LoVo (cell line): ENCODE data around the gene IFT122.
"Not testable (repeated sequence)": the region's sequence is repeated elsewhere in the genome, so short reads cannot be mapped to it uniquely, and the experiment has no call there.

Experiments
- DNase-seq: peaks from one replicate; pipeline ENCODE4 v3.0.0-alpha.2; 2016; ENCODE audit warnings: low spot score

Gene IFT122

DNA sequence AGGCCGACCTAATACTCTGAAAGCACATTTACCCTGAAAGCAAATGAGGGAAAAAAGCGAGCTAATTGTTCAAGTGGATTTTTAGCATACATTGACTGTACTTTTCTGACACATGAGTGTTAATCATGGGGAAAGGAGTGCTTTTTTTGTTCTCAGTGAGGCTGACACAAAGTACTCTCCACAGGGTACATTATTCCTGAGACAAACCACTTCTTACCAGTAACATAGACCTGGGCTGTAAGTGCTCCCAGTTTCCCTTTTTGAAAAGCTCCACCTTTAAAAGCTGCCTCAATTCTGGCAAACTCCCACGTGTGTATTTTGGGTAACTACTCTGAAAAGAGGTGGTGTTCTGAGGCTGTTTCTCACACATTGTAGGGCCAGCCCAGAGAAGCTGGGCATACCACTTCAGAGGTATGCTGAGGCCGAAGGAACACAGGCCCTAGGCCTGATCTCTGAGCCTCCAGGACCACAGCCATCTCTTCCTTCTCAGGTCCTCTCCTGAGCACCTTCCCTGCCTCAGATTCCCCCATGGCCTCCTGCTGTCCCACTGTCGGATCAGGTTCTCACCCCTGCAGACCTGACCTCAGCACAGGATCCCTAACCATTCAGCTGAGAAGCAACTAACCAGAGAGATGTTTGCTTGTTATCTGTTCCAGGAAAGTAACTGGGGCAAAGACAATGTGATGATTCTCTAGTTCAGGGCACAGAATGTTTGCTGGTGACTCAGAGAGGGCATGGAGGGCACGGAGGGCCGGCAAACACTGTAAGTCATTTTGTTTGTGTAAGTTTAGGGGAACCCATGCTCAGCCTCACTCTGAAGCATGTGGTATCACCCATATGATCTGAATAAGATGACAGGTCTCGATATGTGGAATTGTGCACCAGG is 58.8 kb downstream of the IFT122 start:
- DNase-seq = not testable (repeated sequence)

DNA sequence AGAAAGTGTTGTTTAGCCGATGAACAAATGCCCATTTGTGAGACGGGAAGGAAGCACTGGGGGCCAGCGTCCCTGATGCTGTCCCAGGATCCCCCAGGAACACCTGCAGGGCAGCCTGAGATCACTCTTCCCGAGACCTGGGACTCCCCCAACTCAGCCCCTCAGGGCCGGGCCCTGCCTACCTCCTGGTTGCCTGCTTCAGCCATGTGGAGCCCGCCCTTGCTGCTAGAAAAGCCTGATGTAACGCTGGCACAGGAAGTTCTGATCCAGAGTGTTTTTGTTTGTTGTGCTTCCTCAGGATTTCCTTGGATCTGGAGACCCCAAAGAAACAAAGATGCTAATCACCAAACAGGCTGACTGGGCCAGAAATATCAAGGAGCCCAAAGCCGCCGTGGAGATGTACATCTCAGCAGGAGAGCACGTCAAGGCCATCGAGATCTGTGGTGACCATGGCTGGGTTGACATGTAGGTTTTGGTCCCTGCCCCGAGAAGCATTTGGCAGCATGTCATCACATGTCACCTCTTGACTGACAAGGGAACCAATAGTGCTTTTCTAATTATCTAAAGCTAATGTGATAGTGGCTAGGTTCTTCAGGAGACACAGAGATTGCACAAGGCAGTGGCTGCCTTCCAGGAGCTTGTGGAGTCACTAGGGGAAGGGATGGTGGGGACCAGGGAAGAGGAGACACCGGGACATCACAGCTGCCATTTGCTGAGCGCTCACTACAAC is 59.7 kb downstream of the IFT122 start:
- DNase-seq = not testable (repeated sequence)

DNA sequence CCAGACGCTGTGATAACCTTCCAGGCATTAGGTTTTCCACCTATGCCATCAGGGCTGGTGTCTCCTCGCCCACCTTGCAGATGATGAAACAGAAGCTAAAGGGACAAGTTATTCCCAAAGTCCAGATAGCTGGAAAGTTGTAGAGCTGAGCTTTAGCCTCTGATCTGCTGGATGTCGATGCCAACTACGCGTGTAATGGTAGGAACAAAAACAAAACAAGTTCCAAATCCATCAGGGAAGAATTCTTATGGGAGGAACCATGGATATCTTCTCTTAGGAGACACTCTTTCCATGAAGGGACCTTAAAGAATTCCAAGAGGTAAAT is 60.3 kb downstream of the IFT122 start:
- no peak for DNase-seq

DNA sequence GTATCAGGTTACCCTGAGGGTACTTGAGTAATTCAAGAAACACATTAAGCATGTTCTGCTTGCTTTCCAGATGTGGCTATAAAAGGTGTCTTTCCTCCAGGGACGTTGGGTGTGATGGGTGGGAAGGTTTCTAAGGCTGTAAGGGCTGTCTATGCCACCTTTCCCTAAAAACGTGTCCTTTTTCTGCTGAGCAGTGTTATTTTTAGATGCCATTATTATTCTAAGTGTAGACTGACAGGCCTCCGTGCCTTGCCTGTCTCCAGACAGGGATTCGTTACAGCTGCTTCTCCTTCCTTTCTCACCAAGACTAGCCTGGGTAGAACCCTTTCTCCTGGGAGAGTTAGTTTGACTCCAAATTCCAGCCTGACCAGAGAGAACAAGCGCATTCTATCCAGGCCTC is 61.6 kb downstream of the IFT122 start:
- no peak for DNase-seq

DNA sequence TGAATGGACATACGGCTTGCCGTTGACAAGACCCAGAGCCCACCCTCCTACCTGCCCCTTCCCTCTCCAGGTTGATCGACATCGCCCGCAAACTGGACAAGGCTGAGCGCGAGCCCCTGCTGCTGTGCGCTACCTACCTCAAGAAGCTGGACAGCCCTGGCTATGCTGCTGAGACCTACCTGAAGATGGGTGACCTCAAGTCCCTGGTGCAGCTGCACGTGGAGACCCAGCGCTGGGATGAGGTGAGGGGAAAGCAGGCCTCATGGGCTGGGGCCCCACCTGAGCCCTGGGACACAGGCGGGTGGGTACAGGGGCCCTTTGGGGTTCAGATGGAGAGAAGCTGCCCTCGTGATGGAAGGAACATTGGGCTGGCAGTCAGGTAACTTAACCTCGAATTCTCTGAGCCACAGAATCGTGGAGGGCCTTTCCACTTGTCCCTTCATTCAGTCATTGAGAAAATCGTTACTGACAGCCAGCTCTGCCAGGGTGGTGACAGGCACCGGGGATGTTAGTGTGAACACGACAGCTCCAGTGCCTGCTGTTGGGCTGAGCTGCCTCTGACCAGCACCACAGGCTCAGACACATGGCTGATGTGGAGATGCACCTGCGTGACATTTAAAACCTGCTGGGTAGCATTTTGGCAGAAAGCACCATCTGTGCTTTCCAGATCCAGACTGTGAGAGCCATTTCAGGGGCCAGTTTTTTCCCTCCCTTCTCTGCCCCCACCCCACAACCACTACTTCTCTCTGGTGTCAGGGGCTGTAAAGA is 62.8 kb downstream of the IFT122 start:
- DNase-seq = no peak

DNA sequence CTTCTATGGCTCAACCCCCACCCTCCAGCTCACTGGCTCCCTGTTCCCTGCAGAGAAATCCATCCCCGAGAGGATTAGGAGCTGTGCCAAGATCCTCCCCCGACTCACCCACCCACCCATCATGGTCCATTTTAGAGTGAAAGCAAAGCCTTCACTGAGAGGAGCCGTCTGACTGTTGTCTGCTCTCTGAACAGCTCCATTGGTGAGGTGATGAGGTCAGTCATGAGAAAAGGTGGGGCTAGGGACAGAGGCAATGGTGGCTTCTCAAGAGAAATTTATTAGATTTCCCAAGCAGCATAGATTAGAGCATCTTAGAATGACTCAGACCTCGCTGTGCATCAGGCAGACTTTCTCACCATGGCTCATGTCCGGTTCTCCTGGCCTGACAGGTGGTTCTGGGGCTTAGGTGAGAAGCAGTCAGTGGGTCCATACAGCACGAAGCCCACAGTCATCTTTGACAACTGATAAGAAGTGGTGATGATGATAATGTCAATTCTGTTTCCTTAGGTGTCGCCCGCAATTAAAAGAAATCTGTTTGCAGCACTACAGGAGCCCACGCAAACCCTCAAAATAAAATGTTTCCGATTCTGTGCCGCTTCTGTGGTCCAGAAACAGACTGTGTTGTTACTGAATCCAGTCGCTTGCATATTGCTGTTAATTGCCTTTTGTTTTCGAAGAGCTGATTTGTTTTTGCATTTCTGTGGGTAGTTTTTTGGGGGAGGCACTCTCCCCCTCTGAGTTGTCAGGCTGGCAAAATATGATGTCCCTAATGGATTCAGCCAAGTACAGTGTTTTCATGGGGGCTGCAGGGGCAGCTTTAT is 63.7 kb downstream of the IFT122 start:
- DNase-seq = no peak

DNA sequence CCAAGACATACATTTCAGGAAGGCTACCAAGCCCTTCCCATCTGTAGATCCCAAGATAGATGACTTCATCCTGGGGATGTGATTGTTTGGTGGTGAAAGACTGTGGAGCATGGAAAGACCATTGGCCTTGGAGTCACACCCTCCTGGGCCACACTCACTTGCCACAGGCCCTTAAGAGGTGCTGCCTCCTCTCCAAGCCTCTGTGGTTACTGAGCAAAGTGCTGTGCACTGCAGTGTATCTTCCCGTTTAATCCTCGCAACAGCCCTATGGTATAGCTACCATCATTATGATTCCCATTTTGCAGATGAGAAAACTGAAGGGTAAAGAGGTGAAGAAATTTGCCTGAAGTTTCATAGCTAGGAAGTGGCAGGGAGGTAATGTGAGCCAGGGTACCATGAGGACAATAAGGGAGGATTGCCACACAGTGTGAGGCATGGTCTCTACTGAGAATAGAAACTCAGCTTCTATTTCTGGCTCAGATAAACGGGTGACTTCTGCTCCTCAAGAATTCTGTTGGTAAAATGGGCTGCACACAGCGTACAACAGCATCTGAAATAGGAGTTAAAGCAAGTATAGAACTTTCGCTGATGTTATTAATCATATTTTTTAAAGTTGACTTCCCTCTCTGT is 64.6 kb downstream of the IFT122 start:
- no peak for DNase-seq

DNA sequence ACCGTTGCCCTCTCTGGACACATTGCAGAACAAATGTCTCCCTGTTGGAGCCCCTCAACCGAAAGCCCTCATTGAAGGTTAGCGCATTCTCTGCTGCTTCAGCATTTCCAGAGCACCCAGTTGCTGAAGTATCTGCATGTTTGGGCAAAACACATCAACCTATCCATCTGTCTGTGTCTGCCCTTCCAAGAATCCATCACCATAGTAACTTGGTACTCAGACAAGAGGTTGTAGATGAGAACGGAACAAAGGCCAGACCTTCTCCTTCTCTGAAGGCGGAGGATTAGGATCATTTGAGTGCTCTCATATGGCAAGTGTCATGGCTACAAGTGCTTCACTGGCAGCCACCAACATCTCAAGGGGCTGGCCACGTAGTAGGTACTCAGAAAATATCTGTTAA is 65.3 kb downstream of the IFT122 start:
- DNase-seq = no peak

DNA sequence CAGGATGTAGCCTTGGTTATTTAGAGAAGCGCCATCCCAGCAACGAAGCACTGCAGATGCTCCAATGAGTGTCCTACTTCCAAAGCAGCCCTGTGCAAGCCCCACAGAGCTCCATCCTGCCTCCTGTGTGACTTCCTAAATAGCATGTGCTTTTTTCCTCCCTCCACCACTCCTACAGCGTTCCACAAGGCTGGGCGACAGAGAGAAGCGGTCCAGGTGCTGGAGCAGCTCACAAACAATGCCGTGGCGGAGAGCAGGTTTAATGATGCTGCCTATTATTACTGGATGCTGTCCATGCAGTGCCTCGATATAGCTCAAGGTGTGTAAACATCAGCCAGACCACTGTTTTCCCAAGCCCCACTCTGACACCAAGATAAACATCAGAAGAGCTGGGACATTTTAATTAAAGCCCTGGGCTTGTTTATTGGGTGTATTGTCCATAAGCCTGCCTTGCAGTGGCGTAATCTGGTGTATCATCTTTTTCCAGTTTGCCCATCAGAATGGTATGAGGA is 66.3 kb downstream of the IFT122 start:
- no peak for DNase-seq

DNA sequence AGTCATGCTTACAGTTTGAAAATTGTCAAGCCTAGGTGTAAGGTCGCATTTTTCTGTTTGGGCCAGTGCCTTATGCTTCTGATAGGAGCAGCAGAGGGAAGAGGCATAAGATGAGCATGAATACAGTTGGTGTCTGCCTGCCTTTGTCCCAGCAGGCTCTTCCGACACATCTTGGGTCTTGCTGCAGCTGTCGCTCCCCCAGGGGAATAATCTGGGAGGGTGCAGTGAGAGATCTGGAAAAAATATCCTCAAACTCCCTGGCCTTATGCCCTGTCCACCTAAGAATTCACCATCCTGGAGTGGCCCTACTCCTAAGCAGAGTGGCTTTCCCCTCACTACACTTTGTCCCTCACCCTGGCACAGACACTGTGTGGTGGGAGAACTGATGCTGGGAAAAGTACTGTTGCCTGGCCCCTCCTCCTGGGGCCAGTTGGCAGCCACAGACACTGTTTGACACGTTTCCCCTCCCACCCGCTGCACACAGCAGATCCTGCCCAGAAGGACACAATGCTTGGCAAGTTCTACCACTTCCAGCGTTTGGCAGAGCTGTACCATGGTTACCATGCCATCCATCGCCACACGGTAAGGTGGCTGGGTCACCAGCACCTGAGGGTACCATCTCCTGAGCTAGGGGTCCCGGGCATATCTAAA is 67.3 kb downstream of the IFT122 start:
- DNase-seq = no peak

DNA sequence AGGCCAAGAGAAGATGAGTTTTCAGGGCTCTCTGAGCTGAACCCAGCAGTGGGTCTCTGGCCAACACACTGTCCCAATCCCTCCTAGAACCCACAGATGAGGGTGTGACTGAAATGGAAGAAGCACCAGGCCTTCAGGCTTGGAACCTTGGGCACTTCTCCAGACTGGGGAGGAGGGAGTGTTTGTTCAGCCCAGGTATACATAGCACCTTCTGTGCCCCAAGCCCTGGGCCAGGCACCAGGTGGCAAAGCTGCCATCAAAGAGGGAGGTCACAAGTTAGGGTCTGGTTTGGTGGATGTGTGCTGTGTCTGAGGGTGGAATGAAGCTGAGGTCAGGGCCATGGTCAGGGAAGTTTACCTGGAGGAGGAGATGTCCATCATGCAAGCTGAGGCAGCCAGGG is 72.6 kb downstream of the IFT122 start:
- no peak for DNase-seq

DNA sequence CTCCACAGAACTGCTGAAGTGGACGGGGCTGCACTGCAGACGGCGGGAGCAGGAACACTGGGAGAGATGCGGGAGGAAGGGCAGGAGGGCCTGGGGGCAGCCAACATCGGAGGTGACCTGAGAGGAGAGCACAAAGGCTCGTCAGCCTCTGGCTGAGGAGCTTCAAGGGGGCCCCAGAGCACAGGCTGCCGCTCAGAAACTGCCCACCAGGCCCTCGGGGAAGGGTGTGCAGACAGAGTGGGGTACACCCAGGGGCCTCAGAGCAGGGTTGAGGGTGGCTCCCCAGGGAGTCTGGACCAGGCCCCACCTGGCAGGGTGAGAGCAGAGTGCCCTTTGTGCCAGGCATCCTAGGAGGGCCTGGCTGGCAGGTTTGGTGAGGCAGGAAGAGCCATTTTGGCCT is 73.7 kb downstream of the IFT122 start:
- no peak for DNase-seq

DNA sequence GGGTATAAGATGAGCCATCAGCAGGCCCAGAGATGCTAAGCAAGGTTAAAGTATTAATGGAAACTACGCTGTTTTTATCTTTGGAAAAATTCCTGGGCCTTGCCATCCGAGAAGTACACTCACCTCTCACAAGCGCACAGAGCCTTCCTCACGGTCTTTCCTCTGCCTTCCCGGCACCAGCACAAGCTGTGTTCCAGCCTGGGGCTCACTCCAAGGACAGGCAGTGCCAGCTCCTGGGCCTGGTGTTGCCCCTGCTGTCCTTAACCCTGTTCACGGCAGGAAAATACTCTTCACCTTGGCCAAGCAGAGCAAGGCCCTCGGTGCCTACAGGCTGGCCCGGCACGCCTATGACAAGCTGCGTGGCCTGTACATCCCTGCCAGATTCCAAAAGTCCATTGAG is 74.1 kb downstream of the IFT122 start:
- DNase-seq = no peak

DNA sequence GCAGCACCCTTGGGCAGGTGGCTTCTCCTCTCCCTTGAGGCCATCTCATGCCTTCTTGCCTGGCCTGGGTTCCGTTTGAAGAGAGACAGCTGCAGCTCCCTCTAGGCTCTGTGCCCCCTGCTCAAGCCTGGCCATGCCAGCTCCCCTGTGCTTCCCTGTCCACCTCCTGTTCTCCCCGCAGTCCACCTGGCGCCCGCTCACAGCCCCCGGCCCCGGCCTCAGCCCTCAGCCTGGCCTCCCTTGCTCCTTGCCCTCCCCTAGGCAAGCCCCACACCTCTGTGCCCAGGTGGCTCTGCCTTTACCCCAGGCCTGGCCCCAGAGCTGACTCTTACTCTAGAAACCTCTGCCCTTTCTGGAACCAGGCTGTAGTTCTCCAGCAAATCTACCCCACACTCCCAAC is 74.5 kb downstream of the IFT122 start:
- no peak for DNase-seq

DNA sequence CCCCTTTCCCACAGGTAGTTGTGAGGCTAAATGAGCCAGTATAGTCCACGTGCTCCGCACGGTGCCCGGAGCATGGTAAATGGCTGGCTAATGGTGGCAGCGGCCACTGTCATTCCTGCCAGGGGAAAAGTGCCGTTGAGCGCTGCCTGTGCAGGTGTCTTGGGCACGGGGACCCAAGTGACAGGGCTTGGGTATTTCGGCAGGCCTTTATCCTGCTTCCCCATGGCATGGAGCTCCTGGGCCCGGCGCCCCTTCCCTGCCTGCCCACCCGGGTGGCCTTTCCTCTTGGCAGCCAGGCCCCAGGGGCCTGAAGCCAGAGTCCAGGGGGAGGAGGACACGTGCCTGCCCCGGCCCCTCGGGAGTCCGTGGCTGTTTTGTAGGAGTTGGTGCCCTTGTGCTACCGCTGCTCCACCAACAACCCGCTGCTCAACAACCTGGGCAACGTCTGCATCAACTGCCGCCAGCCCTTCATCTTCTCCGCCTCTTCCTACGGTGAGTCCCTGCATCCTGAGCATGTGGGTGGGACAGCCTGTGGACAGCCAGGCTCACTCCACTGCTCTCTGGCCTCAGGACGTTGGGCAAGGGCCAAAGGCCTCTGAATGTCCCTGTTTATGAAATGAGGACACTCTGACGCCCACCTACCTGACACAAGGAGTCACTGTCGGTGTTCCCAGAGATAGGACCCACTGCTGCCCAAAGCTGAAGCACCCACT is 75.2 kb downstream of the IFT122 start:
- not testable (repeated sequence) for DNase-seq

DNA sequence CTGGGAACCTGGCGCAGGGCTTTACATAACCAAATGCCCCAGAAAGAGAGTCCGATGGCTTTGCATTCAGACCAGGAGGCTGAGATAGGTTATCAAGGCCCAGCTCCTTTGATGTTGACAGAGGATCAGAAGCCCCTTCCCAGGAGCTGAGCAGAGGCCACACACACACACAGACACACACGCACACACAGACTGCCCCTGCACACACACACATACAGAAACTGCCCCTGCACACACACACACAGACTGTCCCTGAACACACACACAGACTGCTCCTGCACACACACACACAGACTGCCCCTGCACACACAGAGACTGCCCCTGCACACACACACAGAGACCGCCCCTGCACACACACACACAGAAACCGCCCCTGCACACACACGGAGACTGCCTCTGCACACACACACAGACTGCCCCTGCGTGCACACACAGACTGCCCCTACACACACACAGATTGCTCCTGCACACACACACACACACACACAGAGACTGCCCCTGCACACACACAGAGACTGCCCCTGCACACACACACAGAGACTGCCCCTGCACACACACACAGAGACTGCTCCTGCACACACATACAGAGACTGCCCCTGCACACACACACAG is 75.9 kb downstream of the IFT122 start:
- not testable (repeated sequence) for DNase-seq

DNA sequence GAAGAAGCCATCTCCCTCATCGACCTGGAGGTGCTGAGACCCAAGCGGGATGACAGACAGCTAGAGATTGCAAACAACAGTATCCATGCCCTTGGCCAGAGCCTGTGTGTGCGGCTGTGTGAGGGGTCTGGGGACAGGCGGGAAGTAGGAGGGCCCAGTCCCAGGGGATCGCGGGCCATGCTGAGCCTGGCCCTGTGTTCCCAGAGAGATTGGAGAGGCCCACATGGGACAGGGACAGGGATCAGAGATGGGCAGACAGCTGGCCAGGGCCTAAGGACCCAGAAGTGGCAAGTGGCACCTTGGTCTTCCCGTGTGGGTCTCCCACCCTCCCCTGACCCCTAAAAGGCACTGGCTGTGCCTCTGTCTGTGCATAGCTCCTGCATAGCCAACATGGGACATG is 77.5 kb downstream of the IFT122 start:
- DNase-seq = no peak

DNA sequence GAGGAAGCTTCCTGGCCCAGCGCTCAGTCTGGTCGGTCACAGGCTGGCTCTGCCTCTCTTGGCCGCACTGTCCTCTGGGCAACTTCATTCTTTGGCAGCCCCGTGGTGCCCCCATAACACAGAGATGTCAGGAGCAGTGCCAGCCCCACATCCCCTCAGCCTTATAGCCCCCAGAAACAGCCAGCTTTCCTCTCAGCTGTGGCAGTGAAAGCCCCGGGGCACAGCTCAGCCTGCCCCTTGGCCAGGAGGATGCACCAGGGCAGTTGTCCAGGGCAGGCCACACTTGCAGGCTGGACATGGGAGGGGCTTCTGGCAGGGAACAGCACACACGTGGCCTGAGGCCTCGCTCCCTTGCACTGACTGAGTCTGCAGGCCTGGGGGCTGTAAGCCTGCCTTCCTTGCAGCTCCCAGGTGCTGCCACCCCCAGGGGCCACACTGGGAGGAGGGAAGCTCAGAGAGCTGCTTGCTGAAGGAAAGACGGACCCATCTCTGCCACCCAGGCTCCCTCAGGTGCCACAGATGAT is 78.1 kb downstream of the IFT122 start:
- no peak for DNase-seq

DNA sequence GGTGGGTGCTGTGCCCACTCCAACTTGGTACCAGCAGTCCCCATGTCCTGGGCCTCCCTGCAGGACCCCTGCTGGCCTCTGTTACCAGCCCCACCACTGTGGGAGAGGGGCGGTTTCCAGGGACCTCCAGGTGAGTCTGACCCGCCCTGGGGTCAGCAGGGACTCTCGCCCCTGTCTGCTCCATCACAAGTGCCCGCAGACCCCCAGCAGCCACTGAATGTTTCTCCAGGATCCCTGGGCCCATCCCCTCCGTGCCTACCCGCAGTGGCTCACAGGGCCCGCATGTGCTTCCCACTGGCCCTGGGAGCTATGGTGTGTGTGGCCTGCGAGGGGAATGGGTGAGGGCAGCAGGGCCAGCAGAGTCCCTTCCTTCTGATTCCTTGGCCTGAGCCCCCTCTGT is 78.6 kb downstream of the IFT122 start:
- DNase-seq = no peak
